Measurements from ENCODE around the gene RPRML. TPM values are rescaled to one million over a fixed set of nuclear protein-coding genes. Genes with fewer than 3 reads are reported as not detected.

Gene RPRML
- total RNA-seq, 1 donor, result not detected

GRCh38 chr17:46976626-46977270, 2.3 kb downstream of the RPRML start:
- no peak overlapping the region for H3K4me3 ChIP-seq (ENCODE audit: insufficient read depth, low read length)
- no peaks in the 10 kb centered on the region for H3K9me3 ChIP-seq (ENCODE audit: low read depth, low read length)
- H3K27me3 ChIP-seq (ENCODE audit: insufficient read depth, low read length), result peaks cover 48% of the 10 kb centered on the region
- H2AFZ ChIP-seq (ENCODE audit: low read length), result no peak overlapping the region
- no peaks in the 10 kb centered on the region for H3K79me2 ChIP-seq (ENCODE audit: insufficient read depth, low read length)
- no peak overlapping the region for H3K27ac ChIP-seq (ENCODE audit: low read depth, low read length)
- DNase-seq (ENCODE audit: insufficient read length, low spot score, missing footprints), result no peak
- no peak overlapping the region for H3K4me2 ChIP-seq (ENCODE audit: insufficient read depth, low read length)
- H3K36me3 ChIP-seq (ENCODE audit: insufficient read depth, low read length), result no peaks in the 10 kb centered on the region
- H3K4me1 ChIP-seq (ENCODE audit: insufficient read depth, low read length), result peaks cover 4% of the 10 kb centered on the region
- no peaks in the 10 kb centered on the region for H4K20me1 ChIP-seq (ENCODE audit: insufficient read depth, low read length)
- no peak for TF ChIP-seq CTCF (IDR thresholded peaks at IDR 0.05; ENCODE audit: extremely low read depth, low read depth, low read length)

- H3K79me2 ChIP-seq (ENCODE audit: insufficient read depth, low read length), result no peaks in the 10 kb centered on the region
- H3K9me3 ChIP-seq (ENCODE audit: low read depth, low read length), result no peaks in the 10 kb centered on the region
- H3K4me2 ChIP-seq (ENCODE audit: insufficient read depth, low read length), result no peak overlapping the region
- no peaks in the 10 kb centered on the region for H3K36me3 ChIP-seq (ENCODE audit: insufficient read depth, low read length)
- no peak overlapping the region for H3K4me3 ChIP-seq (ENCODE audit: insufficient read depth, low read length)
- H3K27me3 ChIP-seq (ENCODE audit: insufficient read depth, low read length), result peaks cover 49% of the 10 kb centered on the region
- TF ChIP-seq CTCF (IDR thresholded peaks at IDR 0.05; ENCODE audit: extremely low read depth, low read depth, low read length), result no peak
- H2AFZ ChIP-seq (ENCODE audit: low read length), result no peak overlapping the region
- H4K20me1 ChIP-seq (ENCODE audit: insufficient read depth, low read length), result no peaks in the 10 kb centered on the region
- peaks cover 4% of the 10 kb centered on the region for H3K4me1 ChIP-seq (ENCODE audit: insufficient read depth, low read length)
- DNase-seq (ENCODE audit: insufficient read length, low spot score, missing footprints), result no peak
- no peak overlapping the region for H3K27ac ChIP-seq (ENCODE audit: low read depth, low read length)
These were observed 3.8 kb downstream of the RPRML start for GRCh38 chr17:46975287-46975686.

GRCh38 chr17:46974086-46974485, 5.0 kb downstream of the RPRML start:
- Histone ChIP-seq H3K9me3 (ENCODE audit: low read depth, low read length) (no peaks in the 10 kb centered on the region), H3K79me2 (ENCODE audit: insufficient read depth, low read length) (no peaks in the 10 kb centered on the region), H3K27ac (ENCODE audit: low read depth, low read length) (no peak overlapping the region), H3K27me3 (ENCODE audit: insufficient read depth, low read length) (peaks cover 39% of the 10 kb centered on the region), H2AFZ (ENCODE audit: low read length) (no peak overlapping the region), H3K4me2 (ENCODE audit: insufficient read depth, low read length) (no peak overlapping the region), H3K4me1 (ENCODE audit: insufficient read depth, low read length) (peaks cover under 1% of the 10 kb centered on the region), H3K36me3 (ENCODE audit: insufficient read depth, low read length) (no peaks in the 10 kb centered on the region), H4K20me1 (ENCODE audit: insufficient read depth, low read length) (no peaks in the 10 kb centered on the region), H3K4me3 (ENCODE audit: insufficient read depth, low read length) (no peak overlapping the region)
- no peak for TF ChIP-seq CTCF (IDR thresholded peaks at IDR 0.05; ENCODE audit: extremely low read depth, low read depth, low read length)
- DNase-seq (ENCODE audit: insufficient read length, low spot score, missing footprints), result no peak

GRCh38 chr17:46972346-46972745, 6.7 kb downstream of the RPRML start:
- H3K4me3 ChIP-seq (ENCODE audit: insufficient read depth, low read length), result no peak overlapping the region
- H3K9me3 ChIP-seq (ENCODE audit: low read depth, low read length), result no peaks in the 10 kb centered on the region
- H3K4me2 ChIP-seq (ENCODE audit: insufficient read depth, low read length), result no peak overlapping the region
- H3K27ac ChIP-seq (ENCODE audit: low read depth, low read length), result no peak overlapping the region
- H3K4me1 ChIP-seq (ENCODE audit: insufficient read depth, low read length), result no peaks in the 10 kb centered on the region
- peaks cover 30% of the 10 kb centered on the region for H3K27me3 ChIP-seq (ENCODE audit: insufficient read depth, low read length)
- no peaks in the 10 kb centered on the region for H4K20me1 ChIP-seq (ENCODE audit: insufficient read depth, low read length)
- H3K79me2 ChIP-seq (ENCODE audit: insufficient read depth, low read length), result no peaks in the 10 kb centered on the region
- H3K36me3 ChIP-seq (ENCODE audit: insufficient read depth, low read length), result no peaks in the 10 kb centered on the region
- no peak overlapping the region for H2AFZ ChIP-seq (ENCODE audit: low read length)
- no peak for DNase-seq (ENCODE audit: insufficient read length, low spot score, missing footprints)
- TF ChIP-seq CTCF (IDR thresholded peaks at IDR 0.05; ENCODE audit: extremely low read depth, low read depth, low read length), result no peak

All from osteoblast (primary cell).